ENCODE results near the gene POMT1. TPM values are rescaled to one million over a fixed set of nuclear protein-coding genes. Genes with fewer than 3 reads are reported as not detected.
A peak's percentile ranks its signal among the peaks of the same experiment; 100 is the strongest.

Gene POMT1
- total and polyA plus RNA-seq, 2 of the 8 experiments (the other 6 are each of a cell fraction or from before 2014, with no cell fraction given): 22.3 to 33.2 TPM

DNA sequence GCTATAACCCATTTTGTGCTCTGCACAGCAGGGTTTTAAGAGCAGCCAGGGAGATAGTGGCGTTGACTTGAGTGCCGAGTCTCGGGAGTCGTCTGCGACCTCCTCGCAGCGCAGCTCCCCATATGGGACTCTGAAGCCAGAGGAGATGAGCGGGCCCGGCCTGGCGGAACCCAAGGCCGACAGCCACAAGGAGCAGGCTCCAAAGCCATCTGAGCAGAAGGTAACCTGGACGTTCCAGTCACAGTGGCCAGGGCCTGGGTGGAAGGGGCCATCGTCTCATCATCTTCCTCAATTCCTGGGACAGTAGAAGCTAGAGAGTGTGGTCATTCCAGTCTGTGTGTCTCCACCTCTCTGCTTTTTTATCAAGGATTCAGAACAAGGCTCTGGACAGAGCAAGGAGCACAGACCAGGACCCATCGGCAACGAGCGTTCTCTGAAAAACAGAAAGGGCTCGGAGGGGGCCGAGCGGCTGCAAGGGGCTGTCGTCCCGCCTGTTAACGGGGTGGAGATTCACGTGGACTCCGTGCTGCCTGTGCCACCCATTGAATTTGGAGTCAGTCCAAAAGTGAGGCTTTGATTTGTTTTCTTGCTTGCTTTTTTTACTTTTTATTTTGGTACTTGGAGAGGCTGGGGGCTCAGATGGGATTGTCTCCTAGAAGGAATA, 20.2 kb upstream of the POMT1 start:
- Histone ChIP-seq H3K4me3 (ENCODE audit: extremely low read depth in 1 of 4, insufficient read depth in 2 of 4, low read depth in 3 of 4, low read length in 4 of 4) (no peak overlapping the region), H3K27ac (ENCODE audit: low read depth, low read length) (no peak overlapping the region), H2AK5ac (ENCODE audit: low read depth, low read length) (no peak overlapping the region), H3K56ac (replicated peaks; ENCODE audit: insufficient read length, low read depth, low read length) (no peak overlapping the region), H3K9ac (replicated peaks in 1 of 4; ENCODE audit: extremely low read depth in 1 of 4, low read depth in 3 of 4, low read length in 3 of 4) (no peak overlapping the region), H3K23ac (ENCODE audit: insufficient read length) (no peak overlapping the region), H3K4ac (replicated peaks; ENCODE audit: insufficient read length, low read depth, low read length) (no peak overlapping the region), H3K9me3 (ENCODE audit: insufficient read depth in 2 of 2, low read depth in 1 of 2, low read length in 1 of 2) (no peaks in the 10 kb centered on the region), H3K36me3 (ENCODE audit: control insufficient read depth in 2 of 4, insufficient read depth in 4 of 4, low read length in 3 of 4) (peaks cover 68 to 96% (median 88%) of the 10 kb centered on the region in 4 experiments), H2AFZ (ENCODE audit: low read length) (no peak overlapping the region), H3K14ac (ENCODE audit: insufficient read length) (no peak overlapping the region), H4K8ac (ENCODE audit: extremely low read depth, insufficient read depth, low read length) (peak overlapping the region; percentile 39; the same call in 1 of the 2 replicates), H3K4me2 (ENCODE audit: insufficient read depth in 1 of 2, low read depth in 2 of 2, low read length in 2 of 2) (no peak overlapping the region), H2BK120ac (replicated peaks; ENCODE audit: low read depth, low read length) (no peak overlapping the region), H2BK12ac (ENCODE audit: low read depth, low read length) (no peak overlapping the region), H3K4me1 (replicated peaks in 1 of 4; ENCODE audit: control insufficient read depth in 3 of 4, insufficient read depth in 4 of 4, low read length in 3 of 4) (no peaks in the 10 kb centered on the region; a peak in 1 of 7 replicates), H2BK20ac (ENCODE audit: low read length) (no peak overlapping the region), H4K5ac (ENCODE audit: insufficient read length, low read depth, low read length) (no peak overlapping the region), H3K18ac (ENCODE audit: extremely low read depth, low read length) (no peak overlapping the region), H4K20me1 (replicated peaks in 1 of 2; ENCODE audit: control insufficient read depth in 1 of 2, insufficient read depth in 2 of 2, low read length in 2 of 2) (peaks cover 11 to 22% of the 10 kb centered on the region in 2 experiments), H2BK5ac (ENCODE audit: low read depth, low read length) (no peak overlapping the region), H3K79me1 (ENCODE audit: low read depth, low read length) (peaks cover 14% of the 10 kb centered on the region; the same call in 1 of the 2 replicates), H3K27me3 (replicated peaks in 1 of 4; ENCODE audit: control insufficient read depth in 3 of 4, extremely low read depth in 1 of 4, insufficient read depth in 3 of 4, low read length in 3 of 4) (no peaks in the 10 kb centered on the region), H4K91ac (replicated peaks; ENCODE audit: insufficient read length, low read length) (no peak overlapping the region), H3K79me2 (ENCODE audit: control insufficient read depth in 1 of 2, insufficient read depth in 2 of 2, low read length in 2 of 2) (peaks cover 0 to 17% of the 10 kb centered on the region in 2 experiments; a peak in 1 of 4 replicates), H2BK15ac (ENCODE audit: low read length) (no peak overlapping the region), H3K23me2 (ENCODE audit: low read depth, low read length) (no peaks in the 10 kb centered on the region)
- FAIRE-seq (no peak), DNase-seq (ENCODE audit: low read depth in 1 of 2, low spot score in 2 of 2) (no peak)
- POLR2A ChIA-PET (ENCODE audit: partially characterized antibody): interaction anchor here (1.0 to 1.6 kb wide), 4 partner anchors 12 to 87 kb away, joined by 3 read pairs; no protein-coding TSS in a partner anchor
- CTCF ChIA-PET (ENCODE audit: partially characterized antibody): interaction anchor here (0.8 to 1.4 kb wide), 5 partner anchors 8 to 115 kb away, joined by 3 to 6 read pairs (median 3); no protein-coding TSS in a partner anchor
- 94% methylated on average over 24 of the region's 24 CpGs; no CpG with 5 or more reads in 1 of the 2 experiments for WGBS, 2 experiments (ENCODE audit: extremely low coverage in 1 of 2, insufficient coverage in 1 of 2, insufficient read length in 1 of 2, insufficient replicate concordance in 2 of 2, low coverage in 1 of 2, low lambda C conversion rate in 2 of 2, missing lambda C conversion rate in 1 of 2)
- TF ChIP-seq CBX8 (IDR thresholded peaks at IDR 0.05; ENCODE audit: borderline replicate concordance, low read depth, low read length) (no peak), KDM1A (IDR thresholded peaks at IDR 0.05; ENCODE audit: borderline replicate concordance, low read length) (no peak), EZH2 (IDR thresholded peaks at IDR 0.05; ENCODE audit: low read depth, low read length, severe bottlenecking) (no peak), SUZ12 (IDR thresholded peaks at IDR 0.05; ENCODE audit: low read length) (no peak), BCL11A (IDR thresholded peaks at IDR 0.05; ENCODE audit: low read depth in 2 of 2, low read length in 2 of 2) (no peak), TAF7 (optimal IDR thresholded peaks at IDR 0.05; ENCODE audit: borderline replicate concordance, low read depth, low read length) (no peak), EGR1 (IDR thresholded peaks at IDR 0.05; ENCODE audit: borderline replicate concordance, low read depth, low read length) (no peak), KDM5A (IDR thresholded peaks at IDR 0.05; ENCODE audit: low read length) (no peak), NRF1 (IDR thresholded peaks at IDR 0.05; ENCODE audit: low read depth, low read length) (no peak), SP4 (IDR thresholded peaks at IDR 0.05; ENCODE audit: low read length) (no peak), HDAC6 (IDR thresholded peaks at IDR 0.05; ENCODE audit: low read depth, low read length) (no peak)
- TF ChIP-seq, protein P1, sequence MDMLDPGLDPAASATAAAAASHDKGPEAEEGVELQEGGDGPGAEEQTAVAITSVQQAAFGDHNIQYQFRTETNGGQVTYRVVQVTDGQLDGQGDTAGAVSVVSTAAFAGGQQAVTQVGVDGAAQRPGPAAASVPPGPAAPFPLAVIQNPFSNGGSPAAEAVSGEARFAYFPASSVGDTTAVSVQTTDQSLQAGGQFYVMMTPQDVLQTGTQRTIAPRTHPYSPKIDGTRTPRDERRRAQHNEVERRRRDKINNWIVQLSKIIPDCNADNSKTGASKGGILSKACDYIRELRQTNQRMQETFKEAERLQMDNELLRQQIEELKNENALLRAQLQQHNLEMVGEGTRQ (IDR thresholded peaks at IDR 0.05; ENCODE audit: low read length): no peak
